ENCODE data around the gene UBASH3A.

- TF ChIP-seq CTCF (conservative IDR thresholded peaks at IDR 0.05 in 1 of 2, IDR thresholded peaks at IDR 0.05 in 1 of 2; ENCODE audit: low read depth in 1 of 2, low read length in 2 of 2): peak; percentile 17 to 25
- TF ChIP-seq EZH2 (IDR thresholded peaks at IDR 0.05; ENCODE audit: low read length, missing control alignments): no peak
These were observed 63.7 kb downstream of the UBASH3A start for GRCh38 chr21:42467140-42467983.
